CD4-positive, alpha-beta T cell (primary cell): Measurements from ENCODE around the gene MLLT1. TPM values are rescaled to one million over a fixed set of nuclear protein-coding genes. Genes with fewer than 3 reads are reported as not detected.

ENCODE experiments used
- ATAC-seq: fragments of 200-7000 bp; cut with Tn5 transposase; one replicate; pipeline ENCODE4 v1.10.0; 2022; ENCODE audit warnings: mild to moderate bottlenecking; ENCODE audit not compliant: poor library complexity
- CTCF ChIA-PET: fragments of 350-600 bp; sonication (Branson Sonifier 250); formaldehyde crosslinking; loops from one replicate; lab custom pipeline; 2021; ENCODE audit warnings: antibody characterized with exemption, inconsistent platforms; lab: Charles Lee
- POLR2A ChIA-PET: fragments of 350-600 bp; sonication (Branson Sonifier 250); formaldehyde crosslinking; loops from one replicate; lab custom pipeline; 2021; ENCODE audit warnings: antibody characterized with exemption, inconsistent platforms; lab: Charles Lee
- DNase-seq, 14 experiments: peaks; one replicate each; pipeline ENCODE4 v3.0.0-alpha.2; 2013 to 2020; ENCODE audit warnings: mixed read lengths in 2 of 14
- H3K27ac ChIP-seq, 2 donors: one replicate each; pipeline versions ENCODE4 v1.5.1 to v1.7.0; 2013; ENCODE audit warnings: low read length in 2 of 2, low read depth in 1 of 2, mild to moderate bottlenecking in 1 of 2
- H3K27me3 ChIP-seq, 2 experiments: 1 replicate in 1 of 2; 2 replicates in 1 of 2; pipeline versions ENCODE4 v1.6.1 to v1.7.0; 2013; ENCODE audit warnings: low read length in 2 of 2, control low read depth in 1 of 2, mild to moderate bottlenecking in 1 of 2, moderate library complexity in 1 of 2; ENCODE audit not compliant: insufficient read depth in 2 of 2, control insufficient read depth in 1 of 2
- H3K36me3 ChIP-seq: one replicate; pipeline ENCODE4 v1.6.1; 2013; ENCODE audit warnings: low read length, control low read depth; ENCODE audit not compliant: insufficient read depth
- H3K4me1 ChIP-seq: one replicate; pipeline ENCODE4 v1.6.1; 2013; ENCODE audit warnings: low read length, control low read depth; ENCODE audit not compliant: insufficient read depth
- H3K4me3 ChIP-seq: one replicate; pipeline ENCODE4 v1.5.1; 2013; ENCODE audit warnings: mild to moderate bottlenecking, low read length, moderate library complexity
- H3K9me3 ChIP-seq, 2 experiments: 1 replicate in 1 of 2; 2 replicates in 1 of 2; pipeline versions ENCODE4 v1.6.1 to v1.7.0; 2013; ENCODE audit warnings: low read length in 2 of 2, mild to moderate bottlenecking in 2 of 2, control low read depth in 1 of 2, moderate library complexity in 1 of 2; ENCODE audit not compliant: control insufficient read depth in 1 of 2, insufficient read depth in 1 of 2
- H3K27ac Mint-ChIP-seq: one replicate; pipeline ENCODE4 v1.8.0; 2020; ENCODE audit warnings: mixed read lengths
- H3K27me3 Mint-ChIP-seq: one replicate; pipeline ENCODE4 v1.8.0; 2021; ENCODE audit warnings: mixed read lengths
- H3K36me3 Mint-ChIP-seq: one replicate; pipeline ENCODE4 v1.8.0; 2021; ENCODE audit warnings: low read depth, mixed read lengths
- H3K4me1 Mint-ChIP-seq: one replicate; pipeline ENCODE4 v1.8.0; 2021; ENCODE audit warnings: low read depth, mixed read lengths
- H3K4me3 Mint-ChIP-seq: one replicate; pipeline ENCODE4 v1.8.0; 2020; ENCODE audit warnings: mild to moderate bottlenecking, mixed read lengths
- H3K9me3 Mint-ChIP-seq: one replicate; pipeline ENCODE4 v1.8.0; 2020; ENCODE audit warnings: mixed read lengths
- CTCF ChIP-seq: fragments of 200-600 bp; IDR thresholded peaks from one replicate; pipeline ENCODE4 v1.8.0; 2022; ENCODE audit warnings: antibody characterized with exemption, mild to moderate bottlenecking
- intact Hi-C, 2 experiments: fragments of 100-400 bp; cut with DNase I in 1 of 2; cut with micrococcal nuclease in 1 of 2; formaldehyde crosslinking; loops; one replicate each; pipeline versions ENCODE4 v1.15.1 to v1.9.0; 2023 to 2025; cut with DNase I, micrococcal nuclease
- total RNA-seq, 174 experiments: library from RNA in 2 of 174; stranded (reverse) in 2 of 174; gene quantifications; one replicate each; pipeline ENCODE4 v1.2.3 and lab custom pipeline; 2021 to 2026

MLLT1 gene
- total RNA-seq, 2 experiments from 2014 or later, result 18.3 to 22.1 TPM

- no peaks in the 10 kb centered on the region for H3K9me3 Mint-ChIP-seq
- H3K27me3 ChIP-seq, result no peaks in the 10 kb centered on the region
- H3K4me1 Mint-ChIP-seq, result peaks cover 28% of the 10 kb centered on the region
- ChIA-PET POLR2A (no interaction called here), CTCF (no interaction called here)
- peaks cover 14% of the 10 kb centered on the region for H3K4me1 ChIP-seq
- no peak overlapping the region for H3K27ac Mint-ChIP-seq
- no peaks in the 10 kb centered on the region for H3K9me3 ChIP-seq
- H3K27me3 Mint-ChIP-seq, result no peaks in the 10 kb centered on the region
- no peak overlapping the region for H3K4me3 Mint-ChIP-seq
- H3K4me3 ChIP-seq, result no peak overlapping the region
- H3K36me3 Mint-ChIP-seq, result peaks cover 71% of the 10 kb centered on the region
- peaks cover 45% of the 10 kb centered on the region for H3K36me3 ChIP-seq
- intact Hi-C loops, result no loop called here
- TF ChIP-seq CTCF, result no peak
- H3K27ac ChIP-seq, result no peak overlapping the region
- no peak for DNase-seq
- no peak for ATAC-seq
These were observed 20.9 kb downstream of the MLLT1 start for GRCh38 chr19:6258812-6259311.

- no peak overlapping the region for H3K27ac Mint-ChIP-seq
These were observed 25.6 kb downstream of the MLLT1 start for GRCh38 chr19:6253954-6254733.

GRCh38 chr19:6252066-6252465 is 27.7 kb downstream of the MLLT1 start:
- intact Hi-C loops, result no loop called here
- Histone ChIP-seq H3K4me3 (no peak overlapping the region), H3K4me1 (no peaks in the 10 kb centered on the region), H3K27ac (no peak overlapping the region), H3K9me3 (no peaks in the 10 kb centered on the region), H3K27me3 (no peaks in the 10 kb centered on the region), H3K36me3 (peaks cover 6% of the 10 kb centered on the region)
- Mint-ChIP-seq H3K4me1 (peaks cover 46% of the 10 kb centered on the region), H3K27ac (no peak overlapping the region), H3K36me3 (peaks cover 42% of the 10 kb centered on the region), H3K9me3 (no peaks in the 10 kb centered on the region), H3K27me3 (no peaks in the 10 kb centered on the region), H3K4me3 (no peak overlapping the region)
- ChIA-PET POLR2A (no interaction called here), CTCF (no interaction called here)
- ATAC-seq (no peak), DNase-seq (no peak)
- no peak for TF ChIP-seq CTCF

More at GRCh38 chr19:6253954-6254733, 25.6 kb downstream of the MLLT1 start:
- H3K4me3 ChIP-seq, result no peak overlapping the region
- no peaks in the 10 kb centered on the region for H3K9me3 Mint-ChIP-seq
- no peaks in the 10 kb centered on the region for H3K4me1 ChIP-seq
- no peaks in the 10 kb centered on the region for H3K27me3 Mint-ChIP-seq
- H3K4me3 Mint-ChIP-seq, result no peak overlapping the region
- CTCF ChIA-PET, result no interaction called here
- no peak for TF ChIP-seq CTCF
- H3K4me1 Mint-ChIP-seq, result peaks cover 37% of the 10 kb centered on the region
- DNase-seq (no peak), ATAC-seq (no peak)
- H3K9me3 ChIP-seq, result no peaks in the 10 kb centered on the region
- no peaks in the 10 kb centered on the region for H3K27me3 ChIP-seq
- peaks cover 48% of the 10 kb centered on the region for H3K36me3 Mint-ChIP-seq
- POLR2A ChIA-PET, result no interaction called here
- peaks cover 16% of the 10 kb centered on the region for H3K36me3 ChIP-seq
- H3K27ac ChIP-seq, result no peak overlapping the region
- intact Hi-C loops, result no loop called here
